Fibroblast of lung (primary cell): ENCODE data around the gene ZNF774.

Experiments used
- EZH2 ChIP-seq: IDR thresholded peaks from 2 replicates; pipeline ENCODE4 v1.5.1; 2012; ENCODE audit warnings: low read length, control low read depth, mild to moderate bottlenecking; ENCODE audit errors: missing control alignments
- TF ChIP-seq, protein P1 (sequence below), 2 donors: IDR thresholded peaks in 1 of 2; conservative IDR thresholded peaks in 1 of 2; 1 replicate in 1 of 2; 2 replicates in 1 of 2; pipeline ENCODE4 v1.5.1; 2011 to 2012; ENCODE audit warnings: low read length in 2 of 2, control low read depth in 1 of 2, inconsistent platforms in 1 of 2, low read depth in 1 of 2, mild to moderate bottlenecking in 1 of 2

DNA sequence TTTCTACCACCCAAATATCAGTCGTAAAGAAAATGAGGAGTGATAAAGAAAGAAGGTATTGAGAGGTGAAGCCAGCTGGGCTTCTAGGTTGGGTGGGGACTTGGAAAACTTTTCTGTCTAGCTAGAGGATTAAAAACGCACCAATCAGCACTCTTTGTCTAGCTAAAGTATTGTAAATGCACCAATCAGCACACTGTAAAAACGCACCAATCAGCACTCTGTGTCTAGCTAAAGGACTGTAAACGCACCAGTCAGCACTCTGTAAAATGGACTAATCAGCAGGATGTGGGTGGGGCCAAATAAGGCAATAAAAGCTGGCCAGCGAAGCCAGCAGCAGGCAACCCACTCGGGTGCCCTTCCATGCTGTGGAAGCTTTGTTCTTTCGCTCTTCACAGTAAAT, 23.0 kb downstream of the ZNF774 start:
- TF ChIP-seq, protein P1, sequence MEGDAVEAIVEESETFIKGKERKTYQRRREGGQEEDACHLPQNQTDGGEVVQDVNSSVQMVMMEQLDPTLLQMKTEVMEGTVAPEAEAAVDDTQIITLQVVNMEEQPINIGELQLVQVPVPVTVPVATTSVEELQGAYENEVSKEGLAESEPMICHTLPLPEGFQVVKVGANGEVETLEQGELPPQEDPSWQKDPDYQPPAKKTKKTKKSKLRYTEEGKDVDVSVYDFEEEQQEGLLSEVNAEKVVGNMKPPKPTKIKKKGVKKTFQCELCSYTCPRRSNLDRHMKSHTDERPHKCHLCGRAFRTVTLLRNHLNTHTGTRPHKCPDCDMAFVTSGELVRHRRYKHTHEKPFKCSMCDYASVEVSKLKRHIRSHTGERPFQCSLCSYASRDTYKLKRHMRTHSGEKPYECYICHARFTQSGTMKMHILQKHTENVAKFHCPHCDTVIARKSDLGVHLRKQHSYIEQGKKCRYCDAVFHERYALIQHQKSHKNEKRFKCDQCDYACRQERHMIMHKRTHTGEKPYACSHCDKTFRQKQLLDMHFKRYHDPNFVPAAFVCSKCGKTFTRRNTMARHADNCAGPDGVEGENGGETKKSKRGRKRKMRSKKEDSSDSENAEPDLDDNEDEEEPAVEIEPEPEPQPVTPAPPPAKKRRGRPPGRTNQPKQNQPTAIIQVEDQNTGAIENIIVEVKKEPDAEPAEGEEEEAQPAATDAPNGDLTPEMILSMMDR (conservative IDR thresholded peaks at IDR 0.05 in 1 of 2, IDR thresholded peaks at IDR 0.05 in 1 of 2; ENCODE audit: low read depth in 1 of 2, low read length in 2 of 2): no peak
- no peak for TF ChIP-seq EZH2
